CD4-positive, alpha-beta T cell treated with Interleukin-15 for 1 hour (primary cell): Measurements from ENCODE around the gene RARB.

Experiments
- DNase-seq: peaks from one replicate; pipeline ENCODE4 v3.0.0-alpha.2; 2020

RARB gene

DNA sequence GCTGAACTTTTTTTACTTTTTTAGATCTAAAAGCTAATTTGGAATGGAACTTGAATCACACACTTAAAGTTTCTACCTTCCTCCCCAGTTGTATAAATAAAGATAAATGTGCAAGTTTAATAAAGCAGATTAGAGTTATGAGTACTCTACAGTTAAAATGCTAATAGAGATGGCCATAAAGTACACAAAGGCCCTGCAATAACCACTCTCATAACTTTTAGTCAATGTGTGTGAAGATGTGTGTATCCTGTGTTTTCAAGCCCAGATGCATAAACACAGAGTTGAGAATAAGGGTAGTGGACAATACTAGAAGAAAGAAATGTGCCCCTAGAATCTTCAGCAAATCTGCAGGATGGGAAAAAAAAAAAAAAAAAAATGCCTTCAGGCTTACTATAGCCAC is 191.3 kb downstream of the RARB start:
- no peak for DNase-seq

DNA sequence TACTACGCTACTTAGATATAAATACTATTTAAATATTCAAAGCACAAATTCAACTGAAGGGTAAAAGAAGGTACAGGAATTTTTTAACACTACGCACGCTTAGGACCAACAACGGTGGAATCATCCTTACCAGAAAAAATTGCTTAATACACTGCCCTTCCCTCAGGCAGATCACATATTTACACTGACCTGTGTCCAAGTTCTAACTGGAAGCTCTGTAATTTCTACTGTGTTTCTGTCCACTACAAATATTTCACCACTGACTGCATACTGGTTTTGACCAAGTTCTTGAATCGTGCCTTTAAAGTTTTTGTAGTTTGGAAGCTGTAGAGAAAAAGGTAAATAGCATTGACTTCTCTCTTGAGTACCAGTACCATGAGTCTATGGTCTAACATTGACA is 192.4 kb downstream of the RARB start:
- no peak for DNase-seq

DNA sequence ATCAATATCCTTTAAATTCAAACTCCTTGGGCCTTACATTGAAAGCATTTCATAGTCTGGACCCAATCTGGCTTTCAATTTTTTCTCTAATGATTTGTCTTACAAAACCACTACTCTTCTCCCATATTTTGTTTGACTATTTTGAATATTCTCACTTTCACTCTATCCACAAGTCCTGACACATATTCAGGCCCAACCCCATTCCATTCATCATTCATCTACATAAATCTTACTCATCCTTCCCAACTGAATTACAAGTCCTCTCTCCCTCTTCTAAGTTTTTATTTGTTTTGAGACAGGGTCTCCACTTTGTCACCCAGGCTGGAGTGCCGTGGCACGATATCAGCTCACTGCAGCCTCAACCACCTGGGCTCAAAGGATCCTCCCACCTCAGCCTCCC is 193.0 kb downstream of the RARB start:
- no peak for DNase-seq

DNA sequence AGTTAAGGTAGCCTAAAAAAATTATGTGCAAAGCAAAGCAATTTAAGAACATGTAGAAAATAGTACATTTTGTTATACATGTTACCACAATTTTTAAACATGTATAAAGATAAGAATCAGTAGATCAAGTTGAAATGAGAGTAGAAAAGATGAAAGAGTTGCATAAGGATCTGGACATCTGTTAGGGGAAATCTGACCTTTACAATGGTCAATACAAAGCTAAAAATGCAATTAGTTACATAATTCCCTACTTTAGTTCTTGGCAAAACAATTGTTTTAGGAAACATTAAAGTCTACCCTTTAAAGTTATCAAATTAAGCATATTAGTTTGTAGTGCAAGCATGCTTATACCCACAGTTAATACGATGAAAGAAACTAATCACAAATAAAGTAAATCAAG is 203.9 kb downstream of the RARB start:
- DNase-seq, result no peak

DNA sequence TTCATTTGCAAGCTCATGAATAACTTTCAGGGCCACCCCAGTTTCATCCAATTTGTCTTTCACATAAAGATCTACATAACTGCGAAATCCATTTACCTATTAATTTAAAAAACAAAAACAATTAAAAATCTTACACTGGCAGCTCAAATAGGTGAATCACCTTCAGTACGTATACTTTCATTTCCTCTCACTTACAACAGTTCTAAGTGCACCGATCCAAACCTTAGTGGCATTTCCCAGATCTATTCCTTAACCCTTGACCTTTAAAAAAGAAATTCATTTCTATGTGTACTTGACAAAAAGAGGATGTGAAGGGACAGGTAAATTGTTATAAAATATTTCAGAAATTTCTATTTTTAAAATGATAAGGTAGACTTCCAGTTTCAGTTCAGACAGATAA is 205.9 kb downstream of the RARB start:
- no peak for DNase-seq

DNA sequence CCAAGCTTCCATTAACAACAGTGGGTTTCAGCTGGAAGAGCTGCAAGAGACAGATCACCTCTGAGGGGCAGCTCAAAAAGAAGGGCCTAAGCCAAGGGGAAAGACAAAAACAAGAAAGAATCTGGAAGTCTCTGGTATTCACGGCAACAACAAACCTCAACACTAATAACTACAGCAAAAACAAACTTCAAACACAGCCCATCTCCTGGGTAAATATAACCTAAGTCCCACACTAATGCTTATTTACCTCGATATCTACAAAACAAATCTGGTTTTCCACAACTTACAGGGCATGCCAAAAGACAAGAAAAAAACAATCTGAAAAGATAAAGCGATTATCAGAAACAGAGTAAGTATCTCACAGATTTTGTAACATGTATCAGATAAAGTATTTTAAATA is 207.0 kb downstream of the RARB start:
- DNase-seq, result no peak
